GM12891 (cell line): ENCODE measurements around the gene MYH15.

Source experiments
- PAX5 ChIP-seq: IDR thresholded peaks from 2 replicates; pipeline ENCODE4 v1.6.1; 2011; ENCODE audit warnings: low read length, moderate library complexity, mild to moderate bottlenecking; ENCODE audit not compliant: insufficient read depth, severe bottlenecking
- POLR2A ChIP-seq: IDR thresholded peaks from 2 replicates; pipeline ENCODE4 v1.6.1; 2011; ENCODE audit warnings: low read depth, low read length, control low read depth
- POLR2AphosphoS5 ChIP-seq: IDR thresholded peaks from 2 replicates; pipeline ENCODE4 v1.6.1; 2011; ENCODE audit warnings: low read depth, low read length, control low read depth
- POU2F2 ChIP-seq: IDR thresholded peaks from 2 replicates; pipeline ENCODE4 v1.6.1; 2011; ENCODE audit warnings: low read depth, mild to moderate bottlenecking, control low read depth, low read length, moderate library complexity
- SPI1 ChIP-seq: IDR thresholded peaks from 2 replicates; pipeline ENCODE4 v1.6.1; 2011; ENCODE audit warnings: low read depth, low read length, control low read depth
- TAF1 ChIP-seq: IDR thresholded peaks from 2 replicates; pipeline ENCODE4 v1.6.1; 2011; ENCODE audit warnings: low read depth, low read length, control low read depth

- TF ChIP-seq TAF1, result no peak
- no peak for TF ChIP-seq POLR2A
- no peak for TF ChIP-seq PAX5
- no peak for TF ChIP-seq POLR2AphosphoS5
- no peak for TF ChIP-seq POU2F2
- TF ChIP-seq SPI1, result no peak
Measured at GRCh38 chr3:108548886-108549285, 38.5 kb upstream of the MYH15 start.
